ENCODE measurements around the gene LRRTM1. TPM values are rescaled to one million over a fixed set of nuclear protein-coding genes. Genes with fewer than 3 reads are reported as not detected.

The LRRTM1 gene
- total and polyA plus RNA-seq, 2 donors (not counting 3 experiments of a cell fraction or from before 2014, with no cell fraction given): not detected

DNA sequence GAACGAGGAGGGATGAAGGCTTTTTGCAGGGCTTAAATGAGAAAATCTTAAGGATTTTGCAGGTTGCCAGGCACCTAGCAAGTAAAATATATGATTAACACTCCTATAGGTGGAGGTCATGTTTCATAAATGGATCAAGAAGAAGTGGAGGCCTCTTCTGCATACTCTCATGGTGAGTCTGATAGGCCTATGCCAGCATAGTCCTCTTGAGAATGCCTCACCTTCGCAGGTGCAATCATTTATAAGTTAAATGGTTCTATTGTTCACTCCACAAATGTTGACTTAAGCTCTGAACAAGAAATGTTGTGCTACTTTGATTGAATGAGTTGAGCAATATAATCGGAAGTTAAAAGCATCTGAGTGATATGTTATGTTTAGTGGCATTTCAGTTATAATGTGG, 12.1 kb downstream of the LRRTM1 start:
- no peak overlapping the region for H3K4me2 ChIP-seq (ENCODE audit: insufficient read depth, low read length)
- no peak for TF ChIP-seq POLR2AphosphoS5 (IDR thresholded peaks at IDR 0.05; ENCODE audit: insufficient read depth, low read depth, low read length)
- CTCF ChIA-PET: no interaction called here
- H3K9me1 ChIP-seq (replicated peaks; ENCODE audit: control insufficient read depth, extremely low read depth, insufficient read depth, low read length): no peaks in the 10 kb centered on the region
- DNase-seq (ENCODE audit: low read depth, low spot score) (no peak), FAIRE-seq (no peak)
- no peaks in the 10 kb centered on the region for H3K36me3 ChIP-seq (ENCODE audit: control insufficient read depth in 2 of 2, extremely low read depth in 1 of 2, insufficient read depth in 2 of 2, low read length in 2 of 2)
- peaks cover 4% of the 10 kb centered on the region for H3K9me3 ChIP-seq (replicated peaks; ENCODE audit: control insufficient read depth, insufficient read depth, low read length)
- no peaks in the 10 kb centered on the region for H4K20me1 ChIP-seq (replicated peaks; ENCODE audit: control insufficient read depth, extremely low read depth, insufficient read depth, low read length)
- POLR2A ChIA-PET: no interaction called here
- BruUV-seq (replicated peaks): no TSS peak
- H3K27me3 ChIP-seq (ENCODE audit: control insufficient read depth in 2 of 2, insufficient read depth in 2 of 2, low read length in 2 of 2): no peaks in the 10 kb centered on the region
- no peak overlapping the region for H3K27ac ChIP-seq (ENCODE audit: insufficient read depth, low read depth, low read length)
- H3K79me2 ChIP-seq (ENCODE audit: control insufficient read depth, insufficient read depth, low read length): no peaks in the 10 kb centered on the region
- H3K9ac ChIP-seq (replicated peaks; ENCODE audit: extremely low read depth, insufficient read depth, low read length): no peak overlapping the region
- H2AFZ ChIP-seq (ENCODE audit: low read depth, low read length): no peak overlapping the region
- dilution Hi-C loops (cut with MboI; ENCODE audit: extremely low pct_ligation_motif_present, low sequenced_read_pairs): no loop called here
- H3K4me3 ChIP-seq (replicated peaks in 1 of 3; ENCODE audit: insufficient read depth in 1 of 3, low read depth in 1 of 3, low read length in 3 of 3): no peak overlapping the region
- intact Hi-C loops (cut with micrococcal nuclease): no loop called here
- no peaks in the 10 kb centered on the region for H3K4me1 ChIP-seq (ENCODE audit: control insufficient read depth, extremely low read depth, insufficient read depth, low read length)

DNA sequence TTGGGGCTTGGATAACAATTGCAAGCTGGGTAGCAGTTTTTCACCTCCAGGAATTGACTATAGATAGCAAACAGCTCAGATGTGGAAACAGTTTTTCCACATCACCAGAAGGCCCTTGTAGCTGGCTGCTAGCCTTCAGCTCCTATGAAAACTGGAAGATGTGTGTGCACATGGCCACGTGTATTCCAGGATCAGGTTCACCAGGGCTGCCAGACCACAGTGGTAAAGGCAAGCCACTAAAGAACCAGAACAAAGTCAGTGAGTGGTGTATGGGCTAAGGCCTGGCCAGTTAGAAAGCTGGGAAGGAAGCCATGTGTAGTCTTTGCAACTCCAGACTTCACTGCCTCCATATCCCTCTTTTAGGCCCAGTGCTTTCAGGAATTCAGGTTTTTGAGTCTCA, 12.9 kb downstream of the LRRTM1 start:
- Histone ChIP-seq H2AFZ (ENCODE audit: low read depth, low read length) (no peak overlapping the region), H3K9me3 (replicated peaks; ENCODE audit: control insufficient read depth, insufficient read depth, low read length) (peaks cover 2% of the 10 kb centered on the region), H3K27ac (ENCODE audit: insufficient read depth, low read depth, low read length) (no peak overlapping the region), H3K9ac (replicated peaks; ENCODE audit: extremely low read depth, insufficient read depth, low read length) (no peak overlapping the region), H3K27me3 (ENCODE audit: control insufficient read depth in 2 of 2, insufficient read depth in 2 of 2, low read length in 2 of 2) (no peaks in the 10 kb centered on the region), H3K36me3 (ENCODE audit: control insufficient read depth in 2 of 2, extremely low read depth in 1 of 2, insufficient read depth in 2 of 2, low read length in 2 of 2) (no peaks in the 10 kb centered on the region), H3K4me3 (replicated peaks in 1 of 3; ENCODE audit: insufficient read depth in 1 of 3, low read depth in 1 of 3, low read length in 3 of 3) (no peak overlapping the region), H4K20me1 (replicated peaks; ENCODE audit: control insufficient read depth, extremely low read depth, insufficient read depth, low read length) (no peaks in the 10 kb centered on the region), H3K4me1 (ENCODE audit: control insufficient read depth, extremely low read depth, insufficient read depth, low read length) (no peaks in the 10 kb centered on the region), H3K4me2 (ENCODE audit: insufficient read depth, low read length) (no peak overlapping the region), H3K79me2 (ENCODE audit: control insufficient read depth, insufficient read depth, low read length) (no peaks in the 10 kb centered on the region), H3K9me1 (replicated peaks; ENCODE audit: control insufficient read depth, extremely low read depth, insufficient read depth, low read length) (no peaks in the 10 kb centered on the region)
- DNase-seq (ENCODE audit: low read depth, low spot score) (no peak), FAIRE-seq (no peak)
- POLR2A ChIA-PET: no interaction called here
- dilution Hi-C loops (cut with MboI; ENCODE audit: extremely low pct_ligation_motif_present, low sequenced_read_pairs) (no loop called here), intact Hi-C loops (cut with micrococcal nuclease) (no loop called here)
- no peak for TF ChIP-seq MAX (IDR thresholded peaks at IDR 0.05; ENCODE audit: insufficient read depth, insufficient read length)
- no peak for TF ChIP-seq FOS (IDR thresholded peaks at IDR 0.05; ENCODE audit: borderline replicate concordance, insufficient read depth, low read length)
- TF ChIP-seq EZH2 (IDR thresholded peaks at IDR 0.05; ENCODE audit: borderline replicate concordance, low read depth, low read length, severe bottlenecking): no peak
- TF ChIP-seq POLR2A (IDR thresholded peaks at IDR 0.05; ENCODE audit: low read depth, low read length): no peak
- no peak for TF ChIP-seq POLR2AphosphoS5 (IDR thresholded peaks at IDR 0.05; ENCODE audit: insufficient read depth, low read depth, low read length)
- no peak for TF ChIP-seq MYC (IDR thresholded peaks at IDR 0.05; ENCODE audit: low read depth, low read length)
- TF ChIP-seq CTCF (IDR thresholded peaks at IDR 0.05; ENCODE audit: extremely low read depth in 1 of 2, insufficient read depth in 1 of 2, low read depth in 1 of 2, low read length in 2 of 2): no peak
- no peak for TF ChIP-seq JUN (IDR thresholded peaks at IDR 0.05; ENCODE audit: borderline replicate concordance, insufficient read depth, insufficient read length, low read depth)
- TF ChIP-seq GATA2 (IDR thresholded peaks at IDR 0.05; ENCODE audit: insufficient read depth, insufficient read length, low read depth, low read length): no peak
- CTCF ChIA-PET: no interaction called here
- BruUV-seq (replicated peaks): no TSS peak
